Effector CD8-positive, alpha-beta T cell (primary cell): ENCODE measurements around the gene FBXL3.

ENCODE experiments used
- DNase-seq: peaks from one replicate; lab custom pipeline; 2025; lab: John Stamatoyannopoulos, UW
- total RNA-seq, 4 experiments: gene quantifications; one replicate each; lab custom pipeline; 2026; lab: John Stamatoyannopoulos, UW

The FBXL3 gene, protein sequence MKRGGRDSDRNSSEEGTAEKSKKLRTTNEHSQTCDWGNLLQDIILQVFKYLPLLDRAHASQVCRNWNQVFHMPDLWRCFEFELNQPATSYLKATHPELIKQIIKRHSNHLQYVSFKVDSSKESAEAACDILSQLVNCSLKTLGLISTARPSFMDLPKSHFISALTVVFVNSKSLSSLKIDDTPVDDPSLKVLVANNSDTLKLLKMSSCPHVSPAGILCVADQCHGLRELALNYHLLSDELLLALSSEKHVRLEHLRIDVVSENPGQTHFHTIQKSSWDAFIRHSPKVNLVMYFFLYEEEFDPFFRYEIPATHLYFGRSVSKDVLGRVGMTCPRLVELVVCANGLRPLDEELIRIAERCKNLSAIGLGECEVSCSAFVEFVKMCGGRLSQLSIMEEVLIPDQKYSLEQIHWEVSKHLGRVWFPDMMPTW
- total RNA-seq: 79.4 to 197 (median 91.5) reads per million in 4 experiments

DNA sequence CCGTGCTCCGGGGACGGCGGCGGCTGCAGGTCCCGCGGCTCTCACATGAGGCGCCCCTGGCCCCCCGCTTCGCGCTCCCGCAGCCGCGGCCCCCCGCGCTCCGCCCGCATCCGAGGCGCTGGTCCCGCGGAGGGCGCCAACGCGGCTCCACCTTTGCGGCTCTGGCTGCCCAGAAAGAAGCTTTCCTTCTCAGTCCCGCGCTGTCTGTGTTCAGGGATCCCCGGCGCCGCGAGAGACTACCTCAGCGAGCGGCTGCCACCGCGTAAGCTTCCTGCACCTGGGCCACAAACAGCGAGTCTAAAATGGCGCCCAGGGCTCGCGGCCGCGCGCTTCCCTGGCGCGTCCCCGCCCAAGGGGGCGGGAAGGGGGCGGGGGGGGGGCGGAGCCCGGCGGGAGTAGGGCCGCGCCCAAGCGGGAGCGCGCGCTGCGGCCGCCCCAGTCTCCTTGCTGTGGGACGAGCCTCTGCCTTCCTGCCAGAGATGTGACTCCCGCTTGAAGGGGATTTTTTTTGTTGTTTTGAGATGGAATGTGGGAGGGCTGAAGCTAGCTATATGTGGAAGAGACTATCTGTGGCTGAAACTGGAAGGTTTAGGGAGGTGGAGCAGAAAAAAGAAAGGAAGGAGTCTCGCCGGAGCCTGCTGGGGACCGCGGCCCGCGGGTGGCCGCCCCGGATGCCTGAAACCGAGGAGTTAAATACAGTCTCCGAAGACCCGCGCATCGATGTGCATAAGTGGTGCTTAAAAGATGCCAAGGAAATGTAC, at the start of gene FBXL3:
TSS of gene FBXL3 (minus strand) at position 299 of the 761 bp plus-strand sequence. CDS start 5,299 bp downstream, outside the sequence.
- peak; percentile 80 for DNase-seq

DNA sequence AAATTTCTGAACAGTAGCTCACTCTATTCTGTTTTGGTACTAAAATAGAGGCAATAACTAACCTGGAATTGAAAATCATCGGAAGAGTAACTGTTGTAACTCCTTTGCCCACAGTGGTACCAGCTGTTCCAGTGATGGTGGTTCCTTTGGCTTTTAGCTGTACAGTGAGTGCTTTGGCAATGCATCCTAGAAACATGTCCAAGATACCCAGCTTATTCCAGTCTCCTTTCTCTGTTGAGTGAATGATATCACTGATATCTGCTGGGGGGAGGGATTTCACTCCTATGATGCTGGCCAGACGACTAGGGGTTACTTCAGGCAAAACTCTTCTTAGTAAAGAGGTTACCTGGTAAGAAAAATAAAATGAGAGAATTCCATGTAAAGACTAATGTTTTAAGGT, 40.6 kb upstream of the FBXL3 start:
- DNase-seq: no peak

DNA sequence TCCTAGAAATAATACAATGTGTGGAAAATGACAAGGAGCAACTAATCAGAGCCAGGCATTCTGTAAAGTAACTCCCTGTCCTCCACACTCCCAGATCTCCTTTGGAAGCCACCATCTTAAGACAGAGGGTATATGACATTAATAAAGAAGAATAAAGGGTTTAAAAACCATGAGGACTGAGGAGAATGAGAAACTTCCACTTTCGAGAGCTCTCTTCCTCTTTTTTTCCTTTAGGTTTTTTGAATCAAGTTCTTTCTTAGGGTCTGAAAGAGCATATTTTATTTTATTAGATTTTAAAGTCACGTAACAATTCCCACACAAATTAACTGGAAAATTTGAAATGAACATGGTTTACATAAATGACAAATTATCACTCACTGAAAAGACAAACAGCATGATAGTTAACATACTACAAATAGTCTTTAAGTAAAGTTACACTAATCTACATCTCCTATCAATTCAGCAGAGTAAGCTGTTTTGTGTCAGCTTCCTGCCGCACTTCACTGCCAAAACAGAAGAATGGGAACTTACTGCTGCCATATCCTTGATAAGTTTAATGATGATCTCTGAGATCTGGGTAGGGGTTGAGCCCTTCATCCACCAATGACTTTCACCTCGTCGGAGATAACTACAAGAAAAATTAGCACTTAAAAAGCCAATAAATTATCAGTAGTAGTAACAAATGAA, 38.6 kb upstream of the FBXL3 start:
- DNase-seq: no peak

DNA sequence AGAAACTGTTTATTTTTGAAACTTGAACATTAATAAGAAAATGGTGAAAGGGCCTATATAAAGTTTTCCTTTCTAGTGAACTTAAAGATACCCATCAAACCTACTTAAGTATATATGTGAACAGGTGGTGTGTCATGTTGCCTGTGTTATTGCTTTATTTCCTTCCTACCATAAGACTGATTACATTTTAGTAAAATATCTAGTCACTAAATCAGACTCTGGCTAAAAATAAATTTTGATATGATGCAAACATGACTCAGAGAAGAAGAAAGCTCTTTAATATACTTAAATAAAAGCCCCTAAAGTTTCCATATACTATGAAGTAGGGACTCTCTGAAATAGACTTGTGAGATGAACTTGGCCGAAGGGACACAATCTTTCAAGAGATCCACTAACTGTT, 35.1 kb upstream of the FBXL3 start:
- DNase-seq: no peak

DNA sequence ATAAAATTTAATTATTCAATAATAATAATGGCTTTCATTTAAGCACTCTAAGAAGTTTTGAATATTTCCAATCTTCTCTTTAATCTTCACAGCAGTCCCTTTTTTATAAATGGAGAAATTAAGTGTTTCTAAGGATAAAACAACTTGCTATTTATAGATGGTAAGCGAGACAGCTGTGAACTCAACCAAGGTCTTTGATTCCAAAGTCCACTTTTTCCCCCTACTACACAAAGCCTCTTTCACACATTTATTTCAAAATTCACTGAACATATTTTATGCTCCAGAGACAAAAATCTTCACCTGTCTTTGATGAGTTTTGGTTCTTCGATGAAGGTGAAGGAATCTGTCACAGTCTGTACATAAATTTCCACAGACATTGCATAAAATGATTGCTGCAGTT, 34.4 kb upstream of the FBXL3 start:
- DNase-seq: no peak

DNA sequence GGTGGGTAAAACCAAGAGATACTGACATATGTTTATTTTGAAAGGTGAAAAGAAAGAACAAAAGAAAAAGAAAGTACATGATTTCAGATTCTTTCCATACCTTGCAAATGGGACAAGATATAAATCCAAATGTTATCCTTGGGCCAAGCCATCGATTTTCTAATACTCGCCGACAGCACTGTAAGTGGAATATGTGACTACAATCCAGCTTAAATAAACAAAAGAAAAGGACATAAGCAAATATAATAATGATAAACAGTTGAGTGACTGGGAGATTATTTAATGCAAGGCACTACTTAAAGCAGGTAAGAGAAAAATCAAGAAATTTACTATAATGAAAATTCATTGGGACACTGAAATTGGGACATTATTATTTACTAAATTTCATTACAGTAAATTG, 29.9 kb upstream of the FBXL3 start:
- DNase-seq: no peak

DNA sequence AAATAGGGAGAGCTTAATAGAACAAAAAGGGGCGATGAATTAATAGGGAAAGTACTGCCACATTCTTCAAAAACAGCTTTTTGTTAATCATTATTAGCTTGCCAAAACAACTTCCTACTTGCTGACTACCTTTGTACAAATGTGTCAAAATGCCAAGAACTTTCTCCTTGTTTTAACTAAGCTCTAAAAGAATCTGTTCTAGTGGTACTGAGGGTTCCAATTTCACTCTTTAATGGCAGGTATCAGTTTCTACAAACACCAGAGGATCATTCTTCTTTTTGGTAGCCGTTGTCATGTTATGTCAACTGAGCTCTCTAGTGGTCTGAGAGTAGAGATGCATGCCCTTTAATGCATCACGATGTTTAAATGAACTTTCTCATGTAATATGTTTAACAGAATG, 29.4 kb upstream of the FBXL3 start:
- DNase-seq: no peak

DNA sequence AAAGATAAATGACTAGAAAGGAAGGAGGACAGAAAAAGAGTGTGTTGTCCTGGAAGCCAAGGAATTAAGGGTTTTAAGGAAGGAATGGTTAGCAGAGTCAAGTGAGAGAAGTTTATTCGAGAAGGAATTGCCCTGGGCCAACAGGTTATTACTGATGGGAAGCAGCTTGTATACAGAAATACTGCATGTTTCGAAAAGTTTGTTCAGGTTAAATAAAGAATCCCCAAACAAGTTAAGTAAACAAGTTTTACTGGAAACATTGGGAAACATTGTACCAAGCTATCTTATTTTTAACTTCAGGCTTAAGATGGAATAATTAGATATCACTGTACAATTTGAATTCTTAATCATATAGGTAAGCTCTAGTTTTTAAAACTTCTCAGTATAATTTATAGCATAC, 28.2 kb upstream of the FBXL3 start:
- DNase-seq: no peak

DNA sequence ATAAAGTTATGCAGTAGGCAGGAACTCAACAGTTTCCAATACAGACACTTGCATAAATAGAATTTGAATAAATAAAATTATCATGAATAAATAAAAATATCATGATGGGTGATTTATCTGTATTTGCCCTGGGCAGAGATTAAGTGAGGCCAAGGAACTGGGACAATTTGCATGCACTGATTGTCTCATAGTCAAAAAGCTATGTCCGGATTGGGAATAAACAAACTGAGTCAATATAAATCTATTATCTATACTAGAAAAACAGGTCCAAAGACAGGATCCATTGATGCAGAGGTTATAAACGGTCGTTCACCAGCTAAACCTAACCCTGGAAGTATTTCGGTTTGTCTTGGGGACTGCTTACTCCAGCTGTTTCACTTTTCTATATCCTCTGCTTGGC, 26.2 kb upstream of the FBXL3 start:
- no peak for DNase-seq

DNA sequence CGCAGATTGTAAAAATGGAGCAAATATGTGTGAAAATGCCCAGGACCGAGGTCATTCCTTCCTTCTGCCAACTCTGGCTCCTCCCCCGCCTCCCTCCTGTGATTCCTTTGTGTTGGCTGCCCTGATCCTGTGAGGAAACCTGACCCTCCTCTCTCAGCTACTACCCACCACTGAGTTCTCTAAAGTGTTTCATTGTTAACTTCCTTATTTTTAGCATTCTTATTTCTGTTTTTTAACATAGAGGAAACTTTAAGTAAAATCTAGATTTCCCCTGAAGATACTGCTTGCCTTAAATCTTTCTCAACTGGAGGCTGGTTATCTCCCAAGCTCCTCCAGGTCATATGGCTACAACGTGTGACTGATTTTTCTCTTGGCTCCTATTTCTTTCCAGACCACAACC, 21.7 kb upstream of the FBXL3 start:
- no peak for DNase-seq

DNA sequence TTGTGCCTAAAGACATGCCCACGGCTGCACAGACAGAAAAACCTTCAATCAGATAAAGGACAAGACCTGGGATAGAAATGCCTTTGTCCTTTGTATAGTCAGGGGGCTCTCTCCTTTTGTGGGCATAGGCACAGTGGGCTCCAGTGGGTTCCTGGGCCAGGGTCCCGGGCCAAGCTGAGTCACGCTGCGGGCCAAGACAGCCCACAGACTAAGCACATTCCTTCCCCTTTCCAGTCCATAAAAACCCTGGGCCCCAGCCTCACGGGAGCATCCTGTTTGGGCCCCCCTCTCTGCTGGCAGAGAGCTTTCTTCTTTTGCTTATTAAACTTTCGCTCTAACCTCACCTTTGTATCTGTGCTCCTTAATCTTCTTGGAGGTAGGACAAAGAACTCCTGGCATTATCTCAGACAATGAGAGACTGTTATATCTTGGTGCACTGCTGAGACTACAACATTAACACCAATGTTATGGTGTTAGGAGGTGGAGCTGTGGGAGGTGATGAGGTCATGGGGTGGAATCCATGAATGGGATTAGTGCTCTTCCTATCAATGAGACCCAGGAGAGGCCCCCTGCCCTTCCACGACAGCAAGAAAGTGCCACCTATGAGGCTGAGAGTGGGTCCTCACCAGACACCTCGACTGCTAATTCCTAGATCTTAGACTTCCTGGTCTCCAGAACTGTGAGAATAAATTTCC, 20.8 kb upstream of the FBXL3 start:
- no peak for DNase-seq

DNA sequence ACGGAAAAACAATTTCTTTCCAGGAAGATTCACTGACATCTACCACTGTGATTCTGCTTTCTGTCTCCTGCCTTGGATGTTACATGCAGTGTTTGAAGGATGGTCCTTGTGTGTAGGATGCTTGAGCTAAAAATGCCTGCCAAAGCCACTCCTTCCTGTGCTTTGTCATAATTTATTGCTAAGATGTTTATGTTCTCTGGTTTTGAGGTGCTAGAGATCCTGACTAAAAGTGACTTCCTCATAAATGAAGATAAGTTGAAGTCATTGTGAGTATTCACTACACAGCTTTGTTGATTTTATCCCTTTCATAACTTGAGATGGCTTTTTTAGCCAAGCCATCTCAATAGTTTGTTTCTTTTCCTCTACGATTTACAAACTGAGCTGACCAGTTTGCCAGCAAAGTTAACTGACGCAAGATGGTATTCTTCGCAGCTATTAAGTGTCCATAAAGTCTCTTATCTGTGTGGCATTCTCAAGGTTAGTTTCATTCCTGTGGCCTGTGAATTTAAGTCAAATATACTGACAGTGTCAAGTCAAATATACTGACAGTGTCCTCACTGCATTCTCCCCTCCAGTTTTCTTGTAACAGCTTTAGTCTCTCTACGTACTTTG, 15.7 kb upstream of the FBXL3 start:
- no peak for DNase-seq

DNA sequence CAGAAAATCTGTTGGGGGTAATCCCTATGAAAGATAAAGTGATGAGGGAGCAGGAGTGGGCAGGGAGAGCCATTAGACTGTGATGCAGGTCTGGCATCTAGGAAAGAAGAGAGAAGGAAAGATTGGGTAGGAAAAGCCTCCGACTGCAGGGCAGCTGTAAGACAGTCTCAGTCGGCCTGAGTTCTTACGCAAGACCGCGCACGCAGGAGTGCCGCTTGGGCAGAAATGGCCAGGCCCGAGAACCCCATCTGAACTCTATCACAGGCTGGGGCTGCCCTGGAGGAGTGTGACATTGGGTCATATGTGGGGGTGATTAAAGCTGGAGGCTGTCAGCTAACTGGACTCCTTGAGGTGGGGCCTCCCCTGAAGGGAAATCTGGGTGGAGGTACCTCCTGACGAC, 13.9 kb upstream of the FBXL3 start:
- DNase-seq: no peak

DNA sequence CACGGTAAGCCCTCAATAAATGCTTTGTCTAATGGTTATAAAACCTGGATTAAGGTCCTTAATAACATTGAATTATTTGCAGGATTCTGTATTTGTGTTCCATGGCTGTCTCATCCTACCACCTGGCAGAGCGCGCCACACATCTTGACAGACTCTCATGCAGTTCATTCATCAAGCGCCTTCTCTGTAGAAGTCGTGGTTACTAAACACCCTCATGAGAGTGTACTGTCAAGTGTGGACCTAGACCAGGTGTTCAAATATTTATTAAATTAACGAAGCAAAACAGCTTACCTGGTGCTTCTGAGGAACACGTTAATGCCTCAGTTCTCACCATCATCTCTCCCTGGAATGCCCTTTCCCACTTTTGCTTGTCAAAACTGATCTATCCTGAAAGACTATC, 13.1 kb upstream of the FBXL3 start:
- DNase-seq: no peak

DNA sequence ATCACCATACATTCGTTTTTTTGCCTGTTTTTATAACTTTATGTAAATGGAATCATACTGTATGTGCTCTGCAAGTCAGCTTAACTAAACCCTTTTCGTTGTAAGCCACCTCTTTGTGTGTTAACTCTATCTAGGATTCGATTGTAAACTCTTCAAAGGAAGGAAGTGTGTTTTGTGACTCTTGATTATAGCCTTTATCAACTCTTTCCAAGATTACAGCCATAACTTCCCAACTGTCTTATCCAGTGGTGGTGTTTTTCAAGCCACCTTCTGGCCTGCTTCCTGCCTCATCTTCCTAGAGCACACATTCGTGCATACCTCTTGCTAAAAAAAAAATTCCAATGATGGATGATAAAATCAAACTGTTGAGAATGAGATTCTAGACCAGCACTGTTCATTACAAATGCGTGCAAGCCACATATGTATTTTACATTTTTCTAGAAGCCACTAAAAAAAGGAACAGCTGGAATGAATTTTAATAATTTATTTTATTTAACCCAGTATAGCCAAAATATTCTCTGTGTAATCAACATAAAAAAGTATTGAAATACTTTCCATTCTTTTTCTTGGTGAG, 12.0 kb upstream of the FBXL3 start:
- no peak for DNase-seq

DNA sequence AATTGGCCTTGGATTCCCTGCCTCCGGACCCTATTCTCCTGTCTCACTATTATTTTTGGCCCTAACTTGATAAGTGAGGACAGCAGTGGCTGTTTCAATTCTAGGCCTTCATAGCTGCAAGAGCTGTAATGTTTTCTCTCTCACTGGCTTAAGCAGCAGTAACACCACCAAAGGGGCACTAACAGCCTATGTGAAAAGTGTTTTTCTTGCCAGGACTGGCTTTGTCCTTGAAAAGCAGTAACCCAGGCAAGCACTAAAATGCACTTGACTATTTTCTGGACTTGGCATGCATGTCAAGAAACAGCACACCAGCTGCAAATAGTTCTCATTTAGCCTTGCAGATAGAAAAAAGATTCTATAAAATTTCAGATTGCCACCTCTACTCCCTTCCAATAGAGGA, 9.3 kb upstream of the FBXL3 start:
- DNase-seq: no peak

DNA sequence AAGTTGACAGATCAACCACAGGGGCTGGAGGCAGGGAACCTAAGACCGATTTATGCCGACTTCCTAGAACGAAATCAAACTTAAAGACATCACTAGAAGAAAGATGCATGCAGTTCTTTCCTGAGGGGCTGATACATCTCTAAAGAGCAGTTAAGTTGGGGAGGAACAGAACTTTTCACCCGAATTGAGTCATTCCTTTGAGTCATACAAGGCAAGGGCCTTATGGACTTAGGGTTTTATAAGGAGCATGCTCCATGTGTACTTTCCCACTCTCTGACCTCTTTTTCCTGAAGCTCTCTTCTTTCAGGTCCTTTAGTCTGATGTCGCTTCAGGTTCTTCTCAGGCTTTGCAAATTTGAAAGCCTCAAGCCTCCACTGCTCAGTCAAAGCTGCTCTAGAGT, 7.9 kb upstream of the FBXL3 start:
- DNase-seq: no peak

DNA sequence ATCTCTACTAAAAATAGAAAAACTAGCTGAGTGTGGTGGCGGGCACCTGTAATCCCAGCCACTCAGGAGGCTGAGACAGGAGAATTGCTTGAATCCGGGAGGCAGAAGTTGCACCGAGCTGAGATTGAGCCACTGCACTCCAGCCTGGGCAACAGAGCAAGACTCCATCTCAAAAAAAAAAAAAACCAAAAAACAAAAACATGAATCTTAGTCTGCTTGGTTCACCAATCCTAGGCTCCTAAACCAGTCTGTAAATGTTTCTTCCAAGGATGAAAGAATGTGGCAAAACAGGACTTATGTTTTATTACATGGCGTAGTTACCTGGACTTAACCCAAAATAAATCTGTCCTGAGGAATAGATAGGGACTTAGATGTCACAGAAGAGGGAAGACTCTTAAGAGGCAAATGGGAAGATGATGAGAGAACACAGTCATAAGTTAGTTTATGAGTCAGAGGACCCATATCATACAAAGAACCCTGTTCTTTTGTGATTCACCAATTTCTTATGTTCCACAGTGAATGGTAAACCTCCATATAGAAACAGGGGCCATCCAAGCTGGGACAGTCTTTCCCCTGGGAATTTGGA, 6.9 kb upstream of the FBXL3 start:
- DNase-seq: no peak

DNA sequence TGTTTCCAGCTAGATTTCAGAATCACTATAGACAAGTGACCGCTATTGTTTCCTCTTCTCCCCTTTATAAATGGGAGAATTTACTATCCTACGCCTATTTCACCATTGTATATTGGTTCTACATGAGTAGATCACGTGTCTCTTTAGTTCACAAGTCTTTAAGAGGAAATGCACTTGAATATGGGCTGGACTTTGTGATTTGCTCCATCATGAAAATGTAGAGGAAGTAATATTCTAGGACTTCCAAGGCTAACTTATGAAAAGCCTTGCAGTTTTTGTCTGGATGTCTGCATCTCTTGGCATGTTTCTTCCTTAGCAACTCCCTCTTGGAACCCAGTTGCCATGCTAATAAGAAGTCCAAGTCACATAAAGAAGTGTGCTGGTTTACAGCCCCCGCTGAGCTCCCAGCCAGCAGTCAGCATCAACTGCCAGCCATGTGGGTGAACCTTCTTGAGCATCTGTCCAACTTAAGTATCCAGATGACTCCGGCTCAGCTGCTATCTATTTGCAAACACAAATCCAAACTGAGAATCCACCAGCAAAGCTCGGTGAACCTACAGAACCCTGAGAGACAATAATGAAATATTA, 4.8 kb upstream of the FBXL3 start:
- DNase-seq: no peak

DNA sequence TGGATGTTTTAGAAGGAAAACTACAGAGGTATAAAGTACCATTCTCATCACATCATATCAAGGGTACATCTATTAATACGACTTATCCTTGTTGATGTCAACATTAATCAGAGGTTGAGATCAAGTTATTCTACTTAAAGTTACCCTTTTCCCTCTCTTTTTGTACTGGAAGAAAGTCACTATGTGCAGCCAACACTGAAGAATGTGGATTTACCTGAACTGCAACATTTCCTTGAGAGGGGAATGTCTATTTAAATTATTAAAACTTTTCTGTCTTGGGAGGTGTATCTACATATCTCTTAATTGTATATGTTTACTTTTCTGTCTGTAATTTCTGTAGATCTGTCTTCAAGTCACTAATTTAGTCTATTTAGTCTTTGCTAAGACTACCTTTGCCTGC, 2.5 kb upstream of the FBXL3 start:
- no peak for DNase-seq

DNA sequence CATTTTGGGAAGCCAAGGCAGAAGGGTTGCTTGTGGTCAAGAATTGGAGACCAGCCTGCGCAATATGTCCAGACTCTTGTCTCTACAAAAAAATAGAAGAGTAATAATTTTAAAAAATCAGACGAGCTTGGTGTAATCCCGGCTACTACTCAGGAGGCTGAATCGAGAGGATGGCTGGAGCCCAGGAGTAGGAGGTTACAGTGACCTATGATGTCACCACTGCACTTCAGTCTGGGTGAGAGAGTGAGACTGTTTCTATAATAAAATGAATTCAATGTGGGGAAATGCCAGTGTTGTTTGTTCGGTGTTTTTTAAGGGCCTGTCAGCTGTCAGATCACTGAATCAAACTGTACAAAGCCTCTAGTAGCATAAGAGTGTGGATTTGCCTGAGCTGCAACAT, 1.2 kb upstream of the FBXL3 start:
- no peak for DNase-seq
